Lung (tissue), 12 donors: Measurements from ENCODE around the gene WDR93. TPM values are rescaled to one million over a fixed set of nuclear protein-coding genes. Genes with fewer than 3 reads are reported as not detected.
A peak's percentile ranks its signal among the peaks of the same experiment; 100 is the strongest.

Experiments used
- ATAC-seq: fragments of 200-7000 bp; cut with Tn5 transposase; one replicate; pipeline ENCODE4 v1.9.1; 2020; ENCODE audit warnings: moderate number of reproducible peaks; ENCODE audit not compliant: insufficient read depth, low FRiP score
- DNase-seq, 3 donors: peaks; one replicate each; pipeline ENCODE4 v3.0.0-alpha.2; 2013 to 2017
- H3K27ac ChIP-seq, 2 donors: one replicate each; pipeline ENCODE4 v1.5.1; 2013; ENCODE audit warnings: mild to moderate bottlenecking in 2 of 2, moderate library complexity in 2 of 2, control low read depth in 1 of 2, inconsistent platforms in 1 of 2, low read depth in 1 of 2, low read length in 1 of 2
- H3K27me3 ChIP-seq, 3 donors: one replicate each; pipeline ENCODE4 v1.5.1; 2013; ENCODE audit warnings: low read length in 2 of 3; ENCODE audit not compliant: control insufficient read depth in 3 of 3, insufficient read depth in 3 of 3
- H3K36me3 ChIP-seq, 4 donors: one replicate each; pipeline ENCODE4 v1.5.1; 2013; ENCODE audit warnings: low read length in 4 of 4, mild to moderate bottlenecking in 1 of 4, moderate library complexity in 1 of 4; ENCODE audit not compliant: control insufficient read depth in 4 of 4, insufficient read depth in 4 of 4
- H3K4me1 ChIP-seq, 5 donors: one replicate each; pipeline ENCODE4 v1.5.1; 2013; ENCODE audit warnings: low read length in 5 of 5, mild to moderate bottlenecking in 2 of 5, moderate library complexity in 1 of 5; ENCODE audit not compliant: control insufficient read depth in 5 of 5, insufficient read depth in 5 of 5
- H3K4me3 ChIP-seq: one replicate; pipeline ENCODE4 v1.5.1; 2013; ENCODE audit warnings: mild to moderate bottlenecking, control low read depth, moderate library complexity
- H3K9ac ChIP-seq, 2 donors: one replicate each; pipeline ENCODE4 v1.5.1; 2013; ENCODE audit warnings: low read length in 2 of 2, control low read depth in 1 of 2; ENCODE audit not compliant: insufficient read depth in 1 of 2
- H3K9me3 ChIP-seq, 4 donors: one replicate each; pipeline ENCODE4 v1.5.1; 2013; ENCODE audit warnings: low read length in 3 of 4, mild to moderate bottlenecking in 1 of 4, moderate library complexity in 1 of 4; ENCODE audit not compliant: control insufficient read depth in 4 of 4, insufficient read depth in 3 of 4
- CTCF ChIP-seq: IDR thresholded peaks from 2 replicates; pipeline ENCODE4 v1.5.1; 2012; ENCODE audit warnings: mild to moderate bottlenecking; ENCODE audit errors: control extremely low read depth, extremely low read depth
- WGBS, 2 donors: extraction: QIAGEN DNeasy Blood & Tissue Kit; methylation state at CpG; one replicate each; pipeline ENCODE4 v1.1.7; 2013; 5-methylcytosine and 5-hydroxymethylcytosine counted together
- polyA plus RNA-seq, 2 donors: library from polyadenylated mRNA; stranded (reverse); fragments of 200-250 nt; gene quantifications; one replicate each; pipeline ENCODE4 v1.2.1, GENCODE V29; 2013
- total RNA-seq, 2 donors: library from RNA; depleted of rRNA in 1 of 2; stranded (reverse); fragments of >200 nt in 1 of 2; gene quantifications; one replicate each; pipeline ENCODE4 v1.2.1, GENCODE V29; 2014 to 2021
- donor health status: control.
- donor health status: control.
- donor health status: Bipolar disorder and iron deficiency.
- donor health status: healthy.
- donor health status: DM: yes; HTN: yes; CAD: no.

The WDR93 gene
- total and polyA plus RNA-seq, 4 donors = 0.95 to 3.8 (median 2.2) TPM

- no peak for TF ChIP-seq CTCF
- H3K4me1 ChIP-seq = peaks cover 0 to 25% (median 5%) of the 10 kb centered on the region in 5 donors
- peaks cover 0 to 1% (median 0%) of the 10 kb centered on the region in 4 donors for H3K9me3 ChIP-seq
- DNase-seq = peak in 2 of 3 donors; percentile 17 to 29
- 90 to 93% methylated on average over 13 of the region's 13 CpGs for WGBS, 2 donors
- ATAC-seq = no peak
- no peak overlapping the region for H3K27ac ChIP-seq
- no peak overlapping the region for H3K4me3 ChIP-seq
- H3K27me3 ChIP-seq = no peaks in the 10 kb centered on the region
- peak overlapping the region in 1 of 2 donors; percentile 62 for H3K9ac ChIP-seq
- H3K36me3 ChIP-seq = no peaks in the 10 kb centered on the region
Measured at GRCh38 chr15:89664441-89665350, 25.9 kb upstream of the WDR93 start.

- H3K4me1 ChIP-seq = peaks cover 0 to 25% (median 5%) of the 10 kb centered on the region in 5 donors
- ATAC-seq = peak; percentile 28
- H3K27ac ChIP-seq = peak overlapping the region; percentile 52 to 68
- 2 to 4% methylated on average over 71 to 72 of the region's 72 CpGs for WGBS, 2 donors
- peaks cover 0 to 1% (median 0%) of the 10 kb centered on the region in 4 donors for H3K9me3 ChIP-seq
- no peaks in the 10 kb centered on the region for H3K27me3 ChIP-seq
- peak overlapping the region; percentile 40 for H3K4me3 ChIP-seq
- TF ChIP-seq CTCF = no peak
- H3K36me3 ChIP-seq = no peaks in the 10 kb centered on the region
- DNase-seq = peak; percentile 75 to 87 (median 75)
- H3K9ac ChIP-seq = peak overlapping the region in 1 of 2 donors; percentile 62
Measured at GRCh38 chr15:89665449-89666181, 25.0 kb upstream of the WDR93 start.

GRCh38 chr15:89666184-89666857 is 24.3 kb upstream of the WDR93 start:
- Histone ChIP-seq H3K4me1 (peaks cover 0 to 25% (median 5%) of the 10 kb centered on the region in 5 donors), H3K9ac (no peak overlapping the region), H3K27ac (peak overlapping the region; percentile 52 to 68), H3K27me3 (no peaks in the 10 kb centered on the region), H3K36me3 (no peaks in the 10 kb centered on the region), H3K4me3 (no peak overlapping the region), H3K9me3 (peaks cover 0 to 1% (median 0%) of the 10 kb centered on the region in 4 donors)
- no peak for ATAC-seq
- peak in 1 of 3 donors; percentile 11 for DNase-seq
- WGBS, 2 donors = 92 to 96% methylated on average over 8 of the region's 8 CpGs
- no peak for TF ChIP-seq CTCF
